Hematopoietic multipotent progenitor cell treated with erythropoietin and hydrocortisone succinate and interleukin-3 and kit ligand, for 17 days (in vitro differentiated cells): ENCODE measurements around the gene MALSU1.
"Not testable (repeated sequence)": the region's sequence is repeated elsewhere in the genome, so short reads cannot be mapped to it uniquely, and the experiment has no call there.

ENCODE experiments used
- DNase-seq: peaks from one replicate; pipeline ENCODE4 v3.0.0-alpha.2; 2015; ENCODE audit warnings: low spot score

MALSU1 gene

DNA sequence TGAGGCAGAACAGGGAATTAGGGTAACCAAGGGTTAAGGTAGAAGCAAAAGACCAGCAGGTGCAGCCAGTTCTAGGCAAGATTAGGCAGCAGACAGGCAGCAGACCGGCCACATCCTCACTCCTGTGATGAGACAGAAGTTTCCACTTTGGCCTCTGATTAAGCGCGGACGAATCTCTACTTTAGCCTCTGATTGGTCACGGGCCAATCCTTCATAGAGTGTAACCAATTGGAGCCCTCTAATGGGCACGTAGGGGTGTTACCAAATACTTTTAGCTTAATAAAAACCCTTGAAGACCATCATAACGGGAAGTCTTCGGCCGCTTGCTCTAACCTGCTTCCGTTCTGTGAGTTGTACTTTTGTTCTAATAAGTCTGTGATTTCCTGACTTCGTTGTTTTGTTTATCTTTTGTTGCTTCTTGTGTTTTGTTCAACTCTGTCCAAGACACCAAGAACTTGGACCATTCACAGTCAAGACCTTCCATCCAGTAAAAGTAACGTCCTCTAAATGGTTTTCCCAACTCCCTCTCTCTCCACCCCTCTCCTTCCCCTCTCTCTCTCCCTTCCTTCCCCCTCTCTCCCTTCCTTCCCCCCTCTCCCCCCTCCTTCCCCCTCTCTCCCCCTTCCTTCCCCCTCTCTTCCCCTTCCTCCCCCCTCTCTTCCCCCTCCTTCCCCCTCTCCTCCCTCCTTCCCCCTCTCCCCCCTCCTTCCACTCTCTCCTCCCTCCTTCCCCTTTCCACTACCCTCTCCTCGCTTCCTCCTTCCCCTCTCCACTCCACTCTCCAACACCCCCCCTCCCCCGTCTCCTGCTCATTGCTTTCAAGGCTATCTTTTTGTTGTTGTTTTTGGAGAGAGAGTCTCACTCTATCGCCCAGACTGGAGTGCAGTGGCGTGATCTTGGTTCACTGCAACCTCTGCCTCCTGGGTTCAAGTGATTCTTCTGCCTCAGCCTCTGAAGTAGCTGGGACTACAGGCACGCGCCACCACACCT lies 13.2 kb upstream of the MALSU1 start:
- DNase-seq, result no peak

- no peak for DNase-seq
Observed at GRCh38 chr7:23287612-23288011, 11.5 kb upstream of the MALSU1 start.

DNA sequence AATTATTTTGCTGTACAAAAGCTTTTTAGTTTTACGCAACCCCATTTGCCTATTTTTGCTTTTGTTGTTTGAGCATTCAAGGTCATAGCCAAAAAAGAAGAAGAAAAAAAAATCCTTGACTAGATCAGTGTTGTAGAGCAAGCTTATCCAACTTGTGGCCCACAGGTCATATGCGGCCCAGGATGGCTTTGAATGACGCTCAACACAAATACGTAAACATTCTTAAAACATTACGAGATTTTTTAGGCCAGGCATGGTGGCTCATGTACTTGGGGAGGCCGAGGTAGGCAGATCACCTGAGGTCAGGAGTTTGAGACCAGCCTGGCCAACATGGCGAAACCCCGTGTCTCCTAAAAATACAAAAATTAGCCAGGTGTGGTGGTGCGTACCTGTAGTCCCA lies 8.1 kb upstream of the MALSU1 start:
- no peak for DNase-seq

DNA sequence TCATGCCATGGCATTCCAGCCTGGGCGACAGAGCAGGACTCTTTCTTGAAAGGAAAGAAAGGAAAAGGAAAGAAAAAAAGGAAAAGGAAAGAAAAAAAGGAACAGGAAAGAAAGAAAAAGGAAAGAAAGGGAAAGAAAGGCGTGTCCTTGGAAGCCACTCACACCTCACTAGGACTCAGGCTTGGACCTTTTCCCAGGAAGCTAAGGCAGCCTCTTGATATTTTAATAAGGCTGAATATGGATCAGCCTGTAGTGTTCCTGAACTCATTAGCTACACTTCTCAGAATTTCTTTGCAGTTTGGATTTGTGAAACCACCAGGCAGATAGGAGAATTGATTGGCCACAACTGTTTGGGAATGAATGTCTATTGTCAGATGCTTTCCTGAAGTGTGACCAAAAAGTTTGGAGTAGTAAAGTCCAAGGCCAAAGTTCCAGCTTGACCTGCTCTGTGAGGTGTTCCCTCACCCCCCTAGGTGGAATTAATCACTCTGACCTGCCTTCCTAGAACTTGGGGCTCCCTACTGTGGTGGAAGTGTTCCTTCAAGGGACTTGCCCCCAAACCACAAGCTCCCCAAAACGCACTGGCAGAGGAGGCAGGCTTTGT lies 7.1 kb upstream of the MALSU1 start:
- no peak for DNase-seq

DNA sequence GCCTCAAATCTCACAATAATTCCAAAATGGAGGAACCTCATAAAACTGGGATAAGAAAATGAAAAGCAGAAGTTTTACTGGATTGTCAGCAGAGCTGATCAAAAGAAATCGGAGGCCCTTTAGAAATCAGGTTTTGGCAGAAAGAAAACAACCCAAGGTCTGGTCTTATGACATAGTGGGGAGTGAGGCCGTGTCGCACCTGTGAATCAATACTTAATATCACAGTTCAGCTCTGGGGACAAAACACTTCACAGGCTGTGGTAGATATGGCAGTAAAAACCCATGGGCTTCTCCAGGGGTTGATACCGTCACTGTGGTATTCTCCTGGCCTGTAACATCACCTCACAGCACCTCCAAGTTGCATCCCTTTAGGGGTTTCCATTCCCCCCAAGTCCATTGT lies 6.5 kb upstream of the MALSU1 start:
- no peak for DNase-seq

GRCh38 chr7:23293500-23294073 lies 5.6 kb upstream of the MALSU1 start:
- DNase-seq, result no peak

- no peak for DNase-seq
Observed at GRCh38 chr7:23294549-23295400, 4.4 kb upstream of the MALSU1 start.

GRCh38 chr7:23295401-23295697 lies 3.8 kb upstream of the MALSU1 start:
- DNase-seq, result no peak

DNA sequence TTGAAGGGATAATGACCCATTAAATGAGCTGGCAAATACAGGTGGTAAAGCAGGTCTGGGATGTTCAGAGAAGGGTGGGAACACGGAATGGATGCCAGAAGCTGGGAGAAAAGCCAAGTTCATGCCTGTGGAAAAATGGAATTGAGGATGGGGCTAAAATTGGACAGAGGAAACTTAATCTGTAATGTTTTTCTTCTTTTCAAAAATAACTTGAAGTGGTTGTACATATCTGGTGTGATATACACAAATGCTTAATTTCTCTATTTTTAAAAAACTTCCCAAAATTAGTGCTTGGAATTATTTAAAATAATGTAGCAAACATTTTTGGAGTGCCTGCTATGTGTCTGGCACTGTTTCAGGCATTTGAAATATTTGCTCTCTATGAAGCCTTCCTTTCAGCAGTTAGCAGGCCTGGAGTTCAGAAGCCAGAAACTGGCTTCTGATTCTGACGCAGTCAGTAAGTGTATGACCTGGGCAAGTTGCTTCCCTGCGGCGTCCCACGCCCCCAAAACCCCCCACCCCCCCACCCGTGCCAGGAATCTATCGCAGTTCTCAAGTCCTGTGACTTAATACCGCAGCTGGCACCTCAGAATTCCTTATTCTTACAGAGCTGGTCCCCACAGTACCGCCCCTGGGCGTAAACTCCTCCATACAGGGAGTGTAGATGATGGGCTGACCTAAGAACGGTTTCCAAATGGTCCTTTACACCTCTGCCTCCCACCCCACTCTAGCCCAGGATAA lies 828 bp upstream of the MALSU1 start:
- DNase-seq, result no peak

DNA sequence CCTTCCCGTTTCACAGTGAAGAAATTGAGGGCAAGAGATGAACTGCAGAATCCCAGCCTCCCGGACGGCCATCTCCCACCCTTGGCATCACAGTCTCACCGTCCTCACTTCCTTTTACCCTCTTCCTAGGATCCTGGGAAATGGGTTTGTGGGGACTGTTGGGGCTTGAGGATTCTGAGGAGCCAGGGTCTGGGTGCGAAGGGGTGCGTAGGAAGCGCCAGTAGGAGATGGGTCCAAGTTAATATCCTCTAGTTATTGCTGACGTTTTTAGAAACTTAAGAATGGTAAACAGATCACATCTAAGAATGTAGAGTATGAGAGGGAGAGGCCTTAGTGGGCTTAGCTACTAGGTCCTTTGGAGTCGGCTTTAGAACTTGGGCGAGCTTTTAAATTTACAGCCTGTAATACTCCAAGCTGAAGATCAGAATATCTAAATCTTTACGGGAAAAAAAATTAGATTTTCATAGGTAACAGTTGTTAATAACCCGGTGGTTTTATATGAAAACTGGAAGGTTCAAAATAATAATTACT lies 696 bp downstream of the MALSU1 start:
- no peak for DNase-seq

DNA sequence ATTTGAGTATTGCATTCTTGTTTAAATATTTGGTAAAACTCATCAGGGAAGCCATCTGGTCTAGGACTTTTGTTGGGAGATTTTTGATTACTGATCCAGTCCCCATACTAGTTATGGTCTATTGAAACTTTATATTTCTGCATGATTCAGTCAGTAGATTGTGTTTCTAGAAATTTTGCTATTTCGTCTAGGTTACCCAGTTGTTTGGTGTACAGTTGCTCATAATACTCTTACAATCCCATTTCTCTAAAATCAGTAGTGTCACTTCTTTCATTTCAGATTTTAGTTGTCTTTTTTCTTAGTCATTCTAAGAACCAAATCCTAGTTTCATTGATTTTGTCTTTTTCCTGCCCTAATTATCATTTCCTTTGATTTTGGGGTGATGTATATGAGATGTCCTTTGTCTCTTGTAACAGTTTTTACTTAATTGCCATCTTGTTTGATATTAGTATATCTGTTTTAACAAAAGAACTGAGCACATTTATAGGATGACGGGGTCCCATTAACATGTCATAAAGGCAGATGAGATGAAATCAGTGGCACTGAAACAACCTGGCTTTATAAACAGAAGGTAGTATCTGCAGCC lies 7.9 kb downstream of the MALSU1 start:
- no peak for DNase-seq

- DNase-seq, result no peak
Observed at GRCh38 chr7:23308754-23309153, 9.6 kb downstream of the MALSU1 start.

GRCh38 chr7:23312141-23312540 lies 13.0 kb downstream of the MALSU1 start:
- not testable (repeated sequence) for DNase-seq

DNA sequence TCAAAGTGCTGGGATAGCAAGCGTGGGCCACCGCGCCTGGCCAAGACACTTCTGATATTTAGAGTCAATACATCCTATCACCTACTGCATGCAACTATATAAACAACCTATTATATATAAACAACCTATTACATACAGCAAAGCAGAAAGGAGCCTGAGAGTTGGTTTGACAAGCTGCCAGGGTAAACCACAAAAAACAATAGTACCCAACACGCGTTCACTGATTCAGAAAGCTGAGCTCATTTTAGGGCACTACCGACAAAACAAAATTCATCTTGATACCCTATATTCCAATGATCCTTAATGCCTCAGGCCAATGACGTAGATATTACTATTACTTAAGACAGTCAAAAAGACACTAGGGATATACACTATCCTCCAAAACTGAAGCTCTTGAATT lies 16.2 kb downstream of the MALSU1 start:
- no peak for DNase-seq

GRCh38 chr7:23331132-23331531 lies 32.0 kb downstream of the MALSU1 start:
- DNase-seq, result no peak

DNA sequence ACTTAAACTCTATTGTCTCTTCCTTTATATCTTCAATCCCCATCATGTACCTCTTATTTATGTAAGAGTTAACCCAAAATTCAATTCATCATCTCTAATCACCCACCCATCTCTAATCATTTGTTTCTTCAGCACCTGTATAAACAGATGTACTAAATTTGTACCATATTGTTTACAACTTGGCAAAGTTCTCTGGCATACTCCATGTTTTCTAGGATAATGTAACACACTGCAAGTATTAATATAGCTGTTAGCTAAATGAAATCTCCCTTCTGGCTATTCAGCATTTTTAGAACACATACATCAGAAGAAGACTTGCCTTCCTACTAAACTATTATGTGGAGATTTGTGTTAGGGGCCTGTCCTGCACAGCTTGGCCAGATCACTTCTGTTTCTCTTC lies 33.1 kb downstream of the MALSU1 start:
- no peak for DNase-seq

DNA sequence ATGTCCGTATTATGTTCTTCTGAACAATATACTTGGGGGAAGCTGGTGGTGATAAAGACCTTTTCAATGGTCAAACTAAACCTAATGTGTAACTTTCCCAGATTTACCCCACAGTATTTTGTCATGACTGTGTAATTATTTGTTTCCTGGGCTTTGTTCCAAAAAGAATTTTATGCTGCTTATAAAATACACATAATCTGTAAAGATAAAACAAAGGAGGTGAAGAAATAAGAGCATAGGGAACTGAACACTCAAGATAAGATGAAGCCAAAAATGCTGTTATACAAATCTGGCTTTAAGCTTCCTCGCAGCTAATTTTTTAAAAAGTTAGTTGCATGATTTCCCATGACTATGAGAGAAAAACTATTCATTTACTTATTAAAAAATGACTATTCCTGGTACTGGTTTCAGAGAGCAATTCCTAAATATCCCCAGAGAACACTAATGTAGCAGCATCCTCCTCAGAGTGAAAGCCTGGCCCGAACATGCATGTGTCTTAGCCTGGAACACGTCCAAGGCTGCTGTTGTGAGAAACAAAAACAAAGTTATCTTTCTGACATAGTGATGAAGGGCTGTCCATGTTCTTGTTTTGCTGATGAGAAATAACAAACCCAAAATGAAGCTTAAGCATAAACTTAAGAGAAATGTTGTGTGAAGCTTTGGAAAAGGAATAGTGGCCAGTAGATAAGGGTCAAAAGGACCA lies 33.9 kb downstream of the MALSU1 start:
- no peak for DNase-seq

DNA sequence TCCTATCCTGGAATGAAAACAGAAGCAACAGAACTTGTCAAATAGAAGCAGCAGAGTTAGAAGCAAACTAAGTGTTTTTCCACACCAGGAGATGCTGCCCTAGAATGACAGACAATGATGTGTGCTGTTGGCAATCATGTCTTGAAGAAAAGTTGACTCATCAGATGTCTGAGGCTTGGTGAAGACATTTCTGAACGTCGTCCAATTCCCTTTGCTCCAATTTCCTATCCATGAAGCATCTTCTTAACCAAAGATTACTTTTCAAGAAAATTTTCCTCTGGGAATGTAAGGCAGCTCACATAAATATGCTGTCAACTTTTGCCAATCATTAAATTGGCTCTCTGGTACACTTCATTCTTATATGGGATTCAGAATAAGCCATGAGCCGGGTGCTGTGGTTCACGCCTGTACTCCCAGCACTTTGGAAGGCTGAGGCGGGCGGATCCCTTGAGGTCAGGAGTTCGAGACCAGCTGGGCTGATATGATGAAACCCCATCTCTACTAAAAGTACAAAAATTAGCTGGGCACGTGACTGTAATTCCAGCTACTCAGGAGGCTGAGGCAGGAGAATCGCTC lies 34.6 kb downstream of the MALSU1 start:
- no peak for DNase-seq

GRCh38 chr7:23334482-23335056 lies 35.4 kb downstream of the MALSU1 start:
- no peak for DNase-seq

DNA sequence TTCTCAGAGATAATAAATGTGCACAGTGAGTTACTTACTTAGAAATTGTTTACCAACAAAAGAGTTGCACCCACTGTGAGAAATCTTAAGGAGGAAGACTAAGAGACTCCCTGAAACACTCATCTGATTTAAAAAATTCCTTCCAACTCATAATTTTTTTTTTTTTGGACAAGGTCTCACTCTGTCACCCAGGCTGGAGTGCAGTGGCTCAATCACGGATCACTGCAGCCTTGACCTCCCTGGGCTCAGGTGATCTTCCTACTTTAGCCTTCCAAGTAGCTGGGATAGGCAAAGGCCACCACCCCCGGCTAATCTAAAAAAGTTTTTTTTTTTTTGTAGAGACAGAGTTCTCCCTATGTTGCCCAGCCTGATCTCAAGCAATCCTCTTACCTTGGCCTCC lies 36.0 kb downstream of the MALSU1 start:
- DNase-seq, result no peak
